Spinal cord (tissue), 10 donors: Measurements from ENCODE around the gene MKRN3. TPM values are rescaled to one million over a fixed set of nuclear protein-coding genes. Genes with fewer than 3 reads are reported as not detected.
"Not testable (repeated sequence)": the region's sequence is repeated elsewhere in the genome, so short reads cannot be mapped to it uniquely, and the experiment has no call there.

Source experiments
- DNase-seq, 6 donors: peaks; one replicate each; pipeline versions ENCODE4 v3.0.0 to v3.0.0-alpha.2; 2013 to 2015; ENCODE audit warnings: low spot score in 6 of 6, low read depth in 4 of 6
- H3K27ac ChIP-seq: one replicate; pipeline ENCODE4 v1.5.1; 2013; ENCODE audit warnings: low read depth, low read length, control low read depth
- H3K27me3 ChIP-seq: one replicate; pipeline ENCODE4 v1.6.1; 2013; ENCODE audit warnings: low read length; ENCODE audit not compliant: control insufficient read depth, insufficient read depth
- H3K36me3 ChIP-seq: one replicate; pipeline ENCODE4 v1.6.1; 2013; ENCODE audit warnings: low read length; ENCODE audit not compliant: control insufficient read depth, insufficient read depth
- H3K4me1 ChIP-seq: one replicate; pipeline ENCODE4 v1.6.1; 2013; ENCODE audit warnings: low read length; ENCODE audit not compliant: control insufficient read depth, insufficient read depth
- H3K4me3 ChIP-seq: one replicate; pipeline ENCODE4 v1.5.1; 2013; ENCODE audit warnings: low read depth, low read length, control low read depth
- H3K9me3 ChIP-seq: one replicate; pipeline ENCODE4 v1.6.1; 2013; ENCODE audit warnings: low read length; ENCODE audit not compliant: control insufficient read depth, insufficient read depth
- WGBS: methylation state at CpG from one replicate; pipeline ENCODE4 v1.1.5; 2013; ENCODE audit warnings: missing lambda C conversion rate; ENCODE audit not compliant: insufficient coverage; 5-methylcytosine and 5-hydroxymethylcytosine counted together
- polyA plus RNA-seq, 2 donors: library from polyadenylated mRNA; unstranded; fragments of 120-200 nt; gene quantifications; one replicate each; pipeline ENCODE4 v1.2.1, GENCODE V29; 2013; ENCODE audit not compliant: insufficient read length in 2 of 2
- total RNA-seq, 2 donors: library from RNA; depleted of rRNA in 1 of 2; stranded (reverse); fragments of 120-200 nt in 1 of 2; fragments of >200 nt in 1 of 2; gene quantifications; one replicate each; pipeline versions ENCODE4 v1.2.3 to v1.2.4, GENCODE V29; 2013 to 2014
- donor health status: healthy.

Gene MKRN3
- total and polyA plus RNA-seq, 4 donors = 7.4 to 17.6 (median 16.2) TPM

DNA sequence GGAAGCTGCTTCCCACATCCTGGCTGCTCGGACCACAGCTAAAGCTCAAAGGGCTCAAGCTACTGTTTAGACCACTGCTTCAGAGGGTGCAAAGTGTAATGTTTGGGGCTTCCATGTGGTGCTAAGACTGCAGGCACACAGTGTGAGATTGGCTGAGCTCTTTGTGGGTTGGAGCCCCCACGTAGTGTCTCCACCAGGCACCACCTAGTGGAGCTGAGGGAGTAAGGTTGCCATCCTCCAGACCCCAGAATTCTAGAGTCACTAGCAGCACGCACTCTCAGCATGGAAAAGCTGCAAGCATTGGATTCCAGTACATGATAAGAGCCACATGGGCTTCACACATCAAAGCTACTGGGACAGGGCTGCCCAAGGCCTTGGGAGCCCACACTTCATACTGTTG lies 9.3 kb downstream of the MKRN3 start:
- H3K9me3 ChIP-seq = peaks cover 2% of the 10 kb centered on the region
- H3K4me1 ChIP-seq = no peaks in the 10 kb centered on the region
- 14% methylated on average over 2 of the region's 3 CpGs for WGBS
- H3K36me3 ChIP-seq = no peaks in the 10 kb centered on the region
- H3K4me3 ChIP-seq = no peak overlapping the region
- no peak for DNase-seq
- H3K27me3 ChIP-seq = no peaks in the 10 kb centered on the region
- H3K27ac ChIP-seq = no peak overlapping the region

DNA sequence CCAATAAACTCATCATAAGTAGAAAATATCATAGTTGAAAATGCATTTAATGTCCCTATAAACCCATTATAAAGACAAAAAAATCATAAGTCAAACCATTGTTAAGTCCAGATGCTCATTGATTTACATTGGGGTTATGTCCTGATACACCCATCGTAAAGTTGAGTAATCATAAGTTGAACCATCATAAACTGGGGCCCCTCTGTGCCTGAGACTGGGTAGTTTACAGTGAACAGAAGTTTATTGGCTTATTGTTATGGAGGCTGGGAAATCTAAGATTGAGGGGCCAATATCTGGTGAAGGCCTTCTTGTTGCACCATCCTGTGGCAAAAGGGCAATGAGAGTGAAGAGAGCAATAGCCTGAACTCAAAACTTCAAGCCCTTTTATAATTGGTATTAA lies 10.6 kb downstream of the MKRN3 start:
- H3K27ac ChIP-seq = no peak overlapping the region
- no peak for DNase-seq
- peaks cover 2% of the 10 kb centered on the region for H3K9me3 ChIP-seq
- no peaks in the 10 kb centered on the region for H3K36me3 ChIP-seq
- H3K27me3 ChIP-seq = no peaks in the 10 kb centered on the region
- no peak overlapping the region for H3K4me3 ChIP-seq
- H3K4me1 ChIP-seq = no peaks in the 10 kb centered on the region
- WGBS = 83% methylated on average over 1 of the region's 1 CpG

DNA sequence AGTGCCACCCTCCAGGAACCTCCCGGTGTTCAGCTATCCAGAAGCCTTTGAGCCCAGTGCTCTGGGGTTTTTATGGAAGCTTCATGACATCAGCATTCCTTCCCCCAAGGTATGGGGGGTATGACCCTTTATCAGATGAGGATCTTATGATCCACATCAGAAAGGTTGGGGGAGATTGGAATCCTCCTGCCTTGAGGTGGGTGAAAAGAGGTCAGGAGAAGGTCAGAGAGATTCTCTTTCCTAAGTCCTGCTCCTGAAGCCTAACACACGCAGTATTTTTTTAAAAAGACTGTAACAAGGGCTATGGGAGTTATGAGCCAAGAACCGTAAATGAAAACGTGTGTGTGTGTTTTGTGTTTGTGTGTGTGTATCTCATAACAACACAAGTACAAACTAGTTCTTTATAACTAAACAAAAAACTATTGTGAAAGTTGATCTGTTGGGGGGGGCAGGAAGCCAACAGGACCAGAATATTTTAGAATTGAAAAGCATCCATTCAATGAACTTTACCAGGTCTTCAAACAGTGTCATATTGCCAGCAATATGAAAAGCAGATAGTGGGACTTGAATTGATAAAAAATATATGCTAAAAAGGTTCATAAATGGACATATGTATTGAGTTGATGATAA lies 13.2 kb downstream of the MKRN3 start:
- Histone ChIP-seq H3K36me3 (no peaks in the 10 kb centered on the region), H3K9me3 (peaks cover 2% of the 10 kb centered on the region), H3K27me3 (no peaks in the 10 kb centered on the region), H3K27ac (no peak overlapping the region), H3K4me3 (no peak overlapping the region), H3K4me1 (no peaks in the 10 kb centered on the region)
- no peak for DNase-seq
- 80% methylated on average over 1 of the region's 4 CpGs for WGBS

DNA sequence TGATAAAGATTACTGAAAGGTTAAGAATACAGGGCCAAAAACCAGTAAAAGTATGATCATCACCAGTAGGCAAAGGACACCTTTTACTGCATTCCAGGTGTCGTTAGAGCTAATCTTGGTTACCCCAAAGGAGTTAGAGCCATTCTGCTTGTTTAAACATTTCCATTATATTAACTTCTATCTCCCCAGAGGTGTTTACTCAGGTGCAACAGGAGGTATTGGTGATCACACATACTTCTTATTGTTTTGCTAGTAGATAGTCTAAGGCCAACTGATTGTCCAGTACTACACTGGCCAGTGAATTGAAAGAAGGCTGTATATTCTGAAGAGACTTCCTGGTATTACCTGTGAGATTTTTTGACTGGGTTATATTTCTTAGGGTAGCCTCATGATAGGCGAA lies 22.8 kb downstream of the MKRN3 start:
- H3K4me1 ChIP-seq = no peaks in the 10 kb centered on the region
- no peaks in the 10 kb centered on the region for H3K27me3 ChIP-seq
- DNase-seq = no peak
- no peak overlapping the region for H3K4me3 ChIP-seq
- no peaks in the 10 kb centered on the region for H3K36me3 ChIP-seq
- peaks cover 2% of the 10 kb centered on the region for H3K9me3 ChIP-seq
- H3K27ac ChIP-seq = no peak overlapping the region
- WGBS = no CpG with 5 or more reads among the region's 2 CpGs

DNA sequence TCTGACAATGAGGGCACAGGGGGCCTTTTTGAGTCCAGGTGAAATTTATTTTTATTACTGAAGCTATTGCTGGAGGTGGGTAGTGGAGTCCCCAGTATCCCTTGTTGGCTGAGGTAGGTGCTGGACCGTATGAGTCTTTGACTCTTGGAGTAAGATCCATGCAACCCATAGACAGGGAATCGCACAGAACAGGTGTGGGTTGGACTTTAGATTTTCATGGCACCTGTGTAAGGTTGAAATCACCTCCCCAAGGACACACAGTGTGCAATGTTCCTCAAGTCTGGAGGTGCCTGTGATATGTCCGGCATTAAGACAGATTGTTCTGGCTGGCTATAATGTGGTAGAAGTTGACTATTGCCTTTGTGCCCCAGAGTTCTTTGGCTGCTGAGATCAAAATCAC lies 23.5 kb downstream of the MKRN3 start:
- Histone ChIP-seq H3K9me3 (peaks cover 2% of the 10 kb centered on the region), H3K27me3 (no peaks in the 10 kb centered on the region), H3K4me1 (no peaks in the 10 kb centered on the region), H3K36me3 (no peaks in the 10 kb centered on the region), H3K27ac (no peak overlapping the region), H3K4me3 (no peak overlapping the region)
- no peak for DNase-seq
- WGBS = 69% methylated on average over 2 of the region's 3 CpGs

DNA sequence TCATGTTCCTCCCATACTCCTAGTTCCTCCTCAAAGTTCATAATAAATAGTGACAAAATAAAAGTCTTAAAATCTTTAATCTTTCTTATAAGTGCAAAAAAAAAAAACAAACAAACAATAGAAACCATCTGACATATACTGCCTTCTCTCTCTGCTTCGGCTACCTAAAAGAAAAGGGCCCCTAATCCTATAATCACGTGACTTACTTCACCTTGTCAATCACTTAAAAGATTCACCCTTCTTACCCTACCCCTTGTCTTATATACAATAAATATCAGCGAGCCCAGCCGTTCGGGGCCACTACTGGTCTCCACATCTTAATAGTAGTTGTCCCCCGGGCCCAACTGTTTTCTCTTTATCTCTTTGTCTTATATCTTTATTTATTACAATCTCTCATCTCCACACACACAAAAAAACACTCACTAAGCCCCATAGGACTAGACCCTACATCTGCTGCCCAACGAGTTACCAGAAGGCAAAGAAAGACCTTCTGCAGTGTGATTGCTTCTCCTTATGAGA lies 28.8 kb downstream of the MKRN3 start:
- Histone ChIP-seq H3K4me1 (no peaks in the 10 kb centered on the region), H3K27ac (no peak overlapping the region), H3K36me3 (no peaks in the 10 kb centered on the region), H3K4me3 (no peak overlapping the region), H3K27me3 (no peaks in the 10 kb centered on the region), H3K9me3 (peaks cover 2% of the 10 kb centered on the region)
- DNase-seq = no peak
- 69% methylated on average over 5 of the region's 7 CpGs for WGBS

DNA sequence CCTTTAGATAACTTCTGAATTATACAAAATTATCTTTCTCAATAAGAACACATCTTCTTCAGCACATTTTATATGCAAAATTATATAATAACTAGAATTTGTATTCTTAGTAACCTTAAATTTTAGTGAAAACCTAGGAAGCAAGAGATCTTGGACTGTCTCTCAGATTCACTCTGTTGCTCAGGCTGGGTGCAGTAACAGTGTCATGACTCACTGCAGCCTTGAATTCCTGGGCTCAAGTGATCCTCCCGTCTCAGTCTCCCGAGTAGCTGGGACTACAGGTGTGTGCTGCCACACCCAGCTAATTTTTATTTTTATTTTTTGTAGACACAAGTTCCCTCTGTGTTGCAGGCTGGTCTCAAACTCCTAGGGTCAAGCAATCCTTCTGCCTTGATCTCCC lies 29.9 kb downstream of the MKRN3 start:
- DNase-seq = no peak
- WGBS = 42% methylated on average over 2 of the region's 2 CpGs
- H3K4me1 ChIP-seq = no peaks in the 10 kb centered on the region
- no peaks in the 10 kb centered on the region for H3K27me3 ChIP-seq
- H3K4me3 ChIP-seq = no peak overlapping the region
- peaks cover 2% of the 10 kb centered on the region for H3K9me3 ChIP-seq
- no peaks in the 10 kb centered on the region for H3K36me3 ChIP-seq
- H3K27ac ChIP-seq = no peak overlapping the region

DNA sequence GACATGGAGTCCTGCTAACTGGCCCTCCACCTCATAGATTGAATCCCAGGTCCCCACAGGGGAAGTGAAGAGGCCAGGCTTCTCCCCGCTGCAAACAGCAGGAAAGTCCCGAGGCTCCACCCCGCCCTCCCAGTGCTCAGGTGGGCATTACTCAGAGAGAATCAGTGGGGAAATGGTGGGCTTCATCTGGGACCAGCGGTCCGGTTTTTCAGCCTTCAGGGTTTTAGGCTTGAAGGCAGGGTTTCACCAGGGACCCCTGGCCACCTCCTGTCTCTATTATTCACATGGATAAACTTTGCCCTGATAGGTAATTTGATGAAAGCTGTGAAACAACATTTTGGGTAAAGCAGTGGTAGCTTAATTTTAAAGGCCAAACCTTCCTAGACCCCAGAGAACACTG lies 31.3 kb downstream of the MKRN3 start:
- WGBS = 72% methylated on average over 3 of the region's 5 CpGs
- DNase-seq = no peak

DNA sequence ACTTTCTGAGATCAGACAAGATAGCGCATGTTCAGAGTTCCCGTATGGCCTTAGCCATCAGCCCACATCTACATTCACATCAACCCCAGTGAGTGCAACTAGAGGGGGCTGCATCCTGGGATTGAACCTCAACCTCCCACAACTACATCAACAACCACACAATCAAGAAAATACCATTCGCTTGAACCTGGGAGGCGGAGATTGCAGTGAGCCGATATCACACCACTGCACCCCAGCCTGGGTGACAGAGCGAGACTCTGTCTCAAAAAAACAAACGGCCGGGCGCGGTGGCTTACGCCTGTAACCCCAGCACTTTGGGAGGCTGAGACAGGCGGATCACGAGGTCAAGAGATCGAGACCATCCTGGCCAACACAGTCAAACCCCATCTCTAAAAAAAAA lies 31.8 kb downstream of the MKRN3 start:
- WGBS = 81% methylated on average over 14 of the region's 14 CpGs
- H3K27me3 ChIP-seq, H3K9me3 ChIP-seq: not testable (repeated sequence)

More for the DNA sequence above, 31.3 kb downstream of the MKRN3 start:
- Histone ChIP-seq H3K27ac (no peak overlapping the region), H3K36me3 (no peaks in the 10 kb centered on the region), H3K9me3 (no peaks in the 10 kb centered on the region), H3K4me3 (no peak overlapping the region), H3K4me1 (no peaks in the 10 kb centered on the region), H3K27me3 (no peaks in the 10 kb centered on the region)

DNA sequence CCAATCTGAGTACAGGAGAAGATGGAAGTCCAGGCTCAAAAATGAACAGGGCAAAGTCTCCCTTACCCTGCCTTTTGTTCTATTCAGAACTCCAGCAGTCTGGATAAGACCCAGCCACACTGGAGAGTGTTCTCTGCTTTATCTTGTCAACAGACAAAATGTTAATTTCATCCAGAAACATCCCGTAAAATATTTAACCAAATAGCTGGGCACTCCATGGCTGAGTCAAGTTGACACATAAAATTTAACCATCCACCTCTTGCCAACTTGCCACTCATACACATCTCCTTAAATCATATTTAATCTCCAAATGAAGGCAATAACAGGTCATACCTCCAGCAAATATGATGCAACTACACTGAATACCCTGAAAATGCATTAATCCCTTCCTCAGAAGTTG lies 33.6 kb downstream of the MKRN3 start:
- no peaks in the 10 kb centered on the region for H3K4me1 ChIP-seq
- H3K4me3 ChIP-seq = no peak overlapping the region
- H3K27me3 ChIP-seq = no peaks in the 10 kb centered on the region
- H3K36me3 ChIP-seq = no peaks in the 10 kb centered on the region
- DNase-seq = no peak
- 73% methylated on average over 1 of the region's 1 CpG for WGBS
- H3K9me3 ChIP-seq = no peaks in the 10 kb centered on the region
- no peak overlapping the region for H3K27ac ChIP-seq

More for the DNA sequence above, 31.8 kb downstream of the MKRN3 start:
- not testable (repeated sequence) for H3K4me1 ChIP-seq, H3K36me3 ChIP-seq, DNase-seq, H3K27ac ChIP-seq, H3K4me3 ChIP-seq
